Activated naive CD4-positive, alpha-beta T cell treated with anti-CD3 and anti-CD28 coated beads, Interleukin-2, amount 50 U/mL, for 24 hours (primary cell): ENCODE data around the gene CLCC1.
"Not testable (repeated sequence)": the region's sequence is repeated elsewhere in the genome, so short reads cannot be mapped to it uniquely, and the experiment has no call there.

Experiments
- H3K27ac Mint-ChIP-seq: one replicate; pipeline ENCODE4 v1.8.0; 2021; ENCODE audit warnings: mild to moderate bottlenecking, mixed read lengths
- H3K27me3 Mint-ChIP-seq: one replicate; pipeline ENCODE4 v1.8.0; 2021; ENCODE audit warnings: mixed read lengths
- H3K36me3 Mint-ChIP-seq: one replicate; pipeline ENCODE4 v1.8.0; 2021; ENCODE audit warnings: mixed read lengths
- H3K4me1 Mint-ChIP-seq: one replicate; pipeline ENCODE4 v1.8.0; 2021; ENCODE audit warnings: mixed read lengths
- H3K4me3 Mint-ChIP-seq: one replicate; pipeline ENCODE4 v1.8.0; 2021; ENCODE audit warnings: mild to moderate bottlenecking, mixed read lengths
- H3K9me3 Mint-ChIP-seq: one replicate; pipeline ENCODE4 v1.8.0; 2021; ENCODE audit warnings: mixed read lengths

Gene CLCC1

GRCh38 chr1:108963052-108963686 is at the start of gene CLCC1:
Gene CLCC1, minus strand, starts transcription at chr1:108963484. Its CDS starts 13,047 bp downstream, at chr1:108950437.
- H3K9me3 Mint-ChIP-seq, result no peaks in the 10 kb centered on the region
- peak within 1 kb of the TSS; percentile 80 for H3K4me3 Mint-ChIP-seq
- peaks cover 12% of the 10 kb centered on the region for H3K36me3 Mint-ChIP-seq
- H3K27me3 Mint-ChIP-seq, result no peaks in the 10 kb centered on the region
- peaks cover 37% of the 10 kb centered on the region for H3K4me1 Mint-ChIP-seq
- H3K27ac Mint-ChIP-seq, result peak within 1 kb of the TSS; percentile 82

GRCh38 chr1:109011335-109011734 is 48.1 kb upstream of the CLCC1 start:
- Mint-ChIP-seq H3K36me3 (peaks cover 14% of the 10 kb centered on the region), H3K4me3 (no peak overlapping the region), H3K27ac (no peak overlapping the region), H3K27me3 (no peaks in the 10 kb centered on the region), H3K4me1 (no peaks in the 10 kb centered on the region), H3K9me3 (no peaks in the 10 kb centered on the region)

GRCh38 chr1:108996622-108997021 is 33.3 kb upstream of the CLCC1 start:
- not testable (repeated sequence) for H3K27ac Mint-ChIP-seq, H3K27me3 Mint-ChIP-seq

GRCh38 chr1:108983114-108983513 is 19.8 kb upstream of the CLCC1 start:
- H3K27ac Mint-ChIP-seq, result no peak overlapping the region
- H3K9me3 Mint-ChIP-seq, result no peaks in the 10 kb centered on the region
- H3K4me1 Mint-ChIP-seq, result no peaks in the 10 kb centered on the region
- no peaks in the 10 kb centered on the region for H3K27me3 Mint-ChIP-seq
- no peak overlapping the region for H3K4me3 Mint-ChIP-seq
- peaks cover 14% of the 10 kb centered on the region for H3K36me3 Mint-ChIP-seq

More at GRCh38 chr1:108996622-108997021, 33.3 kb upstream of the CLCC1 start:
- H3K36me3 Mint-ChIP-seq, result peaks cover 27% of the 10 kb centered on the region
- not testable (repeated sequence) for H3K4me3 Mint-ChIP-seq, H3K4me1 Mint-ChIP-seq
- H3K9me3 Mint-ChIP-seq, result peaks cover 10% of the 10 kb centered on the region

- Mint-ChIP-seq H3K27me3 (no peaks in the 10 kb centered on the region), H3K36me3 (peaks cover 17% of the 10 kb centered on the region), H3K9me3 (no peaks in the 10 kb centered on the region), H3K27ac (no peak overlapping the region), H3K4me3 (no peak overlapping the region), H3K4me1 (no peaks in the 10 kb centered on the region)
Observed at GRCh38 chr1:108976658-108977057, 13.4 kb upstream of the CLCC1 start.

- Mint-ChIP-seq H3K4me3 (no peak overlapping the region), H3K27ac (no peak overlapping the region), H3K27me3 (no peaks in the 10 kb centered on the region), H3K4me1 (no peaks in the 10 kb centered on the region), H3K9me3 (no peaks in the 10 kb centered on the region), H3K36me3 (peaks cover 22% of the 10 kb centered on the region)
Observed at GRCh38 chr1:108972951-108973350, 9.7 kb upstream of the CLCC1 start.

- Mint-ChIP-seq H3K9me3 (no peaks in the 10 kb centered on the region), H3K4me3 (no peak overlapping the region), H3K36me3 (peaks cover 21% of the 10 kb centered on the region), H3K27me3 (no peaks in the 10 kb centered on the region), H3K27ac (no peak overlapping the region), H3K4me1 (peaks cover under 1% of the 10 kb centered on the region)
Observed at GRCh38 chr1:108969346-108969745, 6.1 kb upstream of the CLCC1 start.

- peaks cover 13% of the 10 kb centered on the region for H3K36me3 Mint-ChIP-seq
- peaks cover 42% of the 10 kb centered on the region for H3K4me1 Mint-ChIP-seq
- peak overlapping the region; percentile 55 for H3K27ac Mint-ChIP-seq
- peak overlapping the region; percentile 80 for H3K4me3 Mint-ChIP-seq
- H3K9me3 Mint-ChIP-seq, result no peaks in the 10 kb centered on the region
- H3K27me3 Mint-ChIP-seq, result no peaks in the 10 kb centered on the region
Observed at GRCh38 chr1:108962681-108963051, 618 bp downstream of the CLCC1 start.

- peak overlapping the region; percentile 80 for H3K4me3 Mint-ChIP-seq
- H3K9me3 Mint-ChIP-seq, result no peaks in the 10 kb centered on the region
- peaks cover 13% of the 10 kb centered on the region for H3K36me3 Mint-ChIP-seq
- peaks cover 50% of the 10 kb centered on the region for H3K4me1 Mint-ChIP-seq
- no peaks in the 10 kb centered on the region for H3K27me3 Mint-ChIP-seq
- peak overlapping the region; percentile 68 for H3K27ac Mint-ChIP-seq
Observed at GRCh38 chr1:108961752-108962486, 1.4 kb downstream of the CLCC1 start.

GRCh38 chr1:108961198-108961597 is 2.1 kb downstream of the CLCC1 start:
- Mint-ChIP-seq H3K4me1 (peaks cover 57% of the 10 kb centered on the region), H3K9me3 (no peaks in the 10 kb centered on the region), H3K4me3 (no peak overlapping the region), H3K36me3 (peaks cover 13% of the 10 kb centered on the region), H3K27me3 (no peaks in the 10 kb centered on the region), H3K27ac (no peak overlapping the region)

- Mint-ChIP-seq H3K27me3 (no peaks in the 10 kb centered on the region), H3K4me3 (no peak overlapping the region), H3K4me1 (peaks cover 62% of the 10 kb centered on the region), H3K9me3 (no peaks in the 10 kb centered on the region), H3K36me3 (peaks cover 16% of the 10 kb centered on the region), H3K27ac (no peak overlapping the region)
Observed at GRCh38 chr1:108960719-108961118, 2.6 kb downstream of the CLCC1 start.

GRCh38 chr1:108957888-108958287 is 5.4 kb downstream of the CLCC1 start:
- peaks cover 25% of the 10 kb centered on the region for H3K36me3 Mint-ChIP-seq
- no peaks in the 10 kb centered on the region for H3K27me3 Mint-ChIP-seq
- no peak overlapping the region for H3K4me3 Mint-ChIP-seq
- no peaks in the 10 kb centered on the region for H3K9me3 Mint-ChIP-seq
- peaks cover 68% of the 10 kb centered on the region for H3K4me1 Mint-ChIP-seq
- H3K27ac Mint-ChIP-seq, result no peak overlapping the region

- Mint-ChIP-seq H3K27me3 (no peaks in the 10 kb centered on the region), H3K36me3 (peaks cover 22% of the 10 kb centered on the region), H3K4me3 (peak overlapping the region; percentile 7), H3K9me3 (no peaks in the 10 kb centered on the region), H3K27ac (peak overlapping the region; percentile 59), H3K4me1 (peaks cover 56% of the 10 kb centered on the region)
Observed at GRCh38 chr1:108955881-108956280, 7.4 kb downstream of the CLCC1 start.

- H3K36me3 Mint-ChIP-seq, result peaks cover 17% of the 10 kb centered on the region
- peak overlapping the region; percentile 55 for H3K27ac Mint-ChIP-seq
- H3K27me3 Mint-ChIP-seq, result no peaks in the 10 kb centered on the region
- no peaks in the 10 kb centered on the region for H3K9me3 Mint-ChIP-seq
- H3K4me1 Mint-ChIP-seq, result peaks cover 48% of the 10 kb centered on the region
- no peak overlapping the region for H3K4me3 Mint-ChIP-seq
Observed at GRCh38 chr1:108955111-108955510, 8.2 kb downstream of the CLCC1 start.

- Mint-ChIP-seq H3K27me3 (no peaks in the 10 kb centered on the region), H3K4me3 (no peak overlapping the region), H3K9me3 (no peaks in the 10 kb centered on the region), H3K27ac (no peak overlapping the region), H3K4me1 (peaks cover 48% of the 10 kb centered on the region), H3K36me3 (peaks cover 16% of the 10 kb centered on the region)
Observed at GRCh38 chr1:108953452-108953851, 9.8 kb downstream of the CLCC1 start.

GRCh38 chr1:108951242-108951641 is 12.0 kb downstream of the CLCC1 start:
- H3K27ac Mint-ChIP-seq, result no peak overlapping the region
- H3K27me3 Mint-ChIP-seq, result no peaks in the 10 kb centered on the region
- peaks cover 33% of the 10 kb centered on the region for H3K4me1 Mint-ChIP-seq
- H3K9me3 Mint-ChIP-seq, result no peaks in the 10 kb centered on the region
- H3K4me3 Mint-ChIP-seq, result no peak overlapping the region
- peaks cover 22% of the 10 kb centered on the region for H3K36me3 Mint-ChIP-seq
